Left ventricle myocardium inferior (tissue), 1 donor: ENCODE results near the gene UBE2Q1. TPM values are rescaled to one million over a fixed set of nuclear protein-coding genes. Genes with fewer than 3 reads are reported as not detected.
A peak's percentile ranks its signal among the peaks of the same experiment; 100 is the strongest.

Source experiments
- DNase-seq: peaks from one replicate; pipeline ENCODE4 v3.0.0-alpha.2; 2020
- H3K27ac ChIP-seq: fragments of 200-600 bp; replicated peaks from 2 replicates; pipeline ENCODE4 v1.8.0; 2021
- H3K27me3 ChIP-seq: fragments of 200-600 bp; 2 replicates; pipeline ENCODE4 v1.8.0; 2021; ENCODE audit warnings: low read depth
- H3K36me3 ChIP-seq: fragments of 200-600 bp; 2 replicates; pipeline ENCODE4 v1.8.0; 2021
- H3K4me1 ChIP-seq: fragments of 200-600 bp; 2 replicates; pipeline ENCODE4 v1.8.0; 2021
- H3K4me3 ChIP-seq: fragments of 200-600 bp; 2 replicates; pipeline ENCODE4 v1.8.0; 2021; ENCODE audit warnings: mild to moderate bottlenecking, moderate library complexity
- H3K9me3 ChIP-seq: fragments of 200-600 bp; replicated peaks from 2 replicates; pipeline ENCODE4 v1.8.0; 2021
- intact Hi-C: fragments of 100-400 bp; cut with micrococcal nuclease; formaldehyde crosslinking; loops from one replicate; pipeline ENCODE4 v1.11.0; 2022
- long read RNA-seq: library from polyadenylated mRNA; unstranded; transcript quantifications from one replicate; pipeline ENCODE4 v2.0.0, GENCODE V29; 2021
- total RNA-seq: library from RNA; stranded (reverse); fragmentation: NEBNext Ultra II Directional; extraction: Animal tissue kit (Norgen Biotek cat#: 25700); gene quantifications from one replicate; pipeline ENCODE4 v1.2.1, GENCODE V29; 2021
- TF ChIP-seq, protein P1 (sequence below): fragments of 200-600 bp; IDR thresholded peaks from 2 replicates; pipeline ENCODE4 v1.8.0; 2021; ENCODE audit warnings: antibody characterized with exemption, mild to moderate bottlenecking, borderline replicate concordance
- donor health status: DM: no; HTN: yes; CAD: no; lungs with severe emphysema.

The UBE2Q1 gene
- total RNA-seq = 57.0 TPM
- long read RNA-seq, transcript UBE2Q1-201 (13 exons, 3,210 nt) = major isoform, 28 of 33 reads
- long read RNA-seq, partial matches to known transcripts = 2 of 33 reads
- long read RNA-seq, other reads (novel, unspliced or antisense) = 3 of 33 reads

DNA sequence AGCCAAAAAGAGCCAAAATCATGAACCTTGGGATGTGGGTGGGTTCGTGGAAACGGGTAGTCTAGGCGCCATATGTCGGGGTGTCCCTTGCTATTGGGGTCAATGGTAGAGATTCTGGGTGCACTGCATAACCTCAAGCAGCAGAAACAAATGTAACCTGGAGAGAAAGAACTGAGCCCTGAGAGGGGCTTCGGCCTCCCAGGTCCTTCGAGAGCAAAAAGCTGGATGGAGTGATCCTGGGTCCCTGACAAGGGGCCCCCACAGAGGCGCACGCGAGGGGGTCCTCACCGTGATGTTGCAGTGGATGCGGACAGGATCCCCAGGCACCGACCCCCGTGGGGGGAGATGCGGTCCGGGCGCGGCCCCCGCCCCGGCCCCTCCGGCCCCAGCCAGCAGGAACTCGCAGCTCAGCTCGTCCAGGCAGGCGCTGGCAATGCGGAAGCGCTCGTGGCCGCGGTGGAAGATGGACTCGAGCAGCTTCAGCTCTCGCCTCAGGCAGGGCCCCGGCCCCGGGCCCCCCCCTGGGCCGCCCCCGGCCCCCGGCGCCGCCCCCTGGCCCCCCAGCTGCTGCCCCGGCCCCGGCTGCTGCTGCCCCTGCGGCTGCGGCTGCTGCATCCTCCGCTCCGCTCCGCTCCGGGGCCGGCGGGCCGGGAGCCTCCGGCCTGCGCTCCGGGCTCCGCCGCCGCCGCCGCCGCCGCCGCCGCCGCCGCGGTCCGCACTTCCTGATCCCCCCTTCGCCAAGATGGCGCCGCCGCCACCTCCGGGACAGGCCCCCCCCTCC lies at the start of gene UBE2Q1:
Gene UBE2Q1 (minus strand): TSS at position 724 of the 781 bp plus-strand sequence. CDS start 109 bp downstream, at position 615.
- peaks cover 52% of the 10 kb centered on the region for H3K4me1 ChIP-seq
- no peaks in the 10 kb centered on the region for H3K9me3 ChIP-seq
- DNase-seq = peak; percentile 66
- H3K36me3 ChIP-seq = peaks cover 27% of the 10 kb centered on the region
- TF ChIP-seq, protein P1, sequence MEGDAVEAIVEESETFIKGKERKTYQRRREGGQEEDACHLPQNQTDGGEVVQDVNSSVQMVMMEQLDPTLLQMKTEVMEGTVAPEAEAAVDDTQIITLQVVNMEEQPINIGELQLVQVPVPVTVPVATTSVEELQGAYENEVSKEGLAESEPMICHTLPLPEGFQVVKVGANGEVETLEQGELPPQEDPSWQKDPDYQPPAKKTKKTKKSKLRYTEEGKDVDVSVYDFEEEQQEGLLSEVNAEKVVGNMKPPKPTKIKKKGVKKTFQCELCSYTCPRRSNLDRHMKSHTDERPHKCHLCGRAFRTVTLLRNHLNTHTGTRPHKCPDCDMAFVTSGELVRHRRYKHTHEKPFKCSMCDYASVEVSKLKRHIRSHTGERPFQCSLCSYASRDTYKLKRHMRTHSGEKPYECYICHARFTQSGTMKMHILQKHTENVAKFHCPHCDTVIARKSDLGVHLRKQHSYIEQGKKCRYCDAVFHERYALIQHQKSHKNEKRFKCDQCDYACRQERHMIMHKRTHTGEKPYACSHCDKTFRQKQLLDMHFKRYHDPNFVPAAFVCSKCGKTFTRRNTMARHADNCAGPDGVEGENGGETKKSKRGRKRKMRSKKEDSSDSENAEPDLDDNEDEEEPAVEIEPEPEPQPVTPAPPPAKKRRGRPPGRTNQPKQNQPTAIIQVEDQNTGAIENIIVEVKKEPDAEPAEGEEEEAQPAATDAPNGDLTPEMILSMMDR = no peak
- peak within 1 kb of the TSS; percentile 98 for H3K4me3 ChIP-seq
- no peaks in the 10 kb centered on the region for H3K27me3 ChIP-seq
- peak within 1 kb of the TSS; percentile 96 for H3K27ac ChIP-seq
- intact Hi-C loops = no loop called here

DNA sequence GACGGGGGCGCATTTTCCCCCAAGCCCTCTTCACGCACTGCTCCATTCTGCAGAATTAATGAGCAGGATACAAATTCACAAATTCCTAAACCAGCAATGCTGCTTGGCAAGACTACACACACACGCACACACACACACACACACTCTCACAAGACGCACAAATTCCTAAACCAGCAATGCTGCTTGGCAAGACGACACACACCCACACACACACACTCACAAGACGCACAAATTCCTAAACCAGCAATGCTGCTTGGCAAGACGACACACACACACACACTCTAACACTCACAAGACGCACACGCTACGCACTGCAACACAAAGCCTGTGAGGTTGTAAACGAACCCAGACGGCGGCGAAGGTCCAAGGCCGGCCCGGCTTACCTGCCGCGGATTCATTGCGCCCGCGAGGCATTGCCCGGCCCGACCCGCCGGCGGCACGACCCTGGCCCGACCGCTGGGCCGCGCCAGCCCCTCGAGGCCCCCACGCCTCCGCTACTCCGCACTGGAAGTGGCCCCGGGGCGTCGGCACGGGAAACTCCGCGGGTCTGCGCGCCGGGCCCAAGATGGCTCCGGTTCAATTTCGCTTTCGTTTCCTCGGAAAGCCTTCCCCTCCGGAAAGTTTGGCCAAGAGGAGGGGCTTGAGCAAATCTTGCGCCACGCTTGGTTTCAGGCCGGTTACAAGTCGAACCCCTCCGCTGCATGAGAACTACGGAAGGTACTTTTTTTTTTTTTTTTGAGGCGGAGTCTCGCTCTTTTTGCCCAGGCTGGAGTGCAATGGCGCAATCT lies 49.3 kb upstream of the UBE2Q1 start, which contains the start of gene ADAR:
Gene ADAR (minus strand): TSS at position 578 of the 788 bp plus-strand sequence. CDS start 180 bp downstream, at position 398.
- Histone ChIP-seq H3K27me3 (no peaks in the 10 kb centered on the region), H3K4me1 (peaks cover 74% of the 10 kb centered on the region), H3K9me3 (no peaks in the 10 kb centered on the region), H3K4me3 (peak within 1 kb of the TSS; percentile 74), H3K36me3 (no peaks in the 10 kb centered on the region), H3K27ac (peak within 1 kb of the TSS; percentile 91)
- DNase-seq = peak; percentile 90
- TF ChIP-seq, protein P1 = no peak
- intact Hi-C loops = no loop called here

DNA sequence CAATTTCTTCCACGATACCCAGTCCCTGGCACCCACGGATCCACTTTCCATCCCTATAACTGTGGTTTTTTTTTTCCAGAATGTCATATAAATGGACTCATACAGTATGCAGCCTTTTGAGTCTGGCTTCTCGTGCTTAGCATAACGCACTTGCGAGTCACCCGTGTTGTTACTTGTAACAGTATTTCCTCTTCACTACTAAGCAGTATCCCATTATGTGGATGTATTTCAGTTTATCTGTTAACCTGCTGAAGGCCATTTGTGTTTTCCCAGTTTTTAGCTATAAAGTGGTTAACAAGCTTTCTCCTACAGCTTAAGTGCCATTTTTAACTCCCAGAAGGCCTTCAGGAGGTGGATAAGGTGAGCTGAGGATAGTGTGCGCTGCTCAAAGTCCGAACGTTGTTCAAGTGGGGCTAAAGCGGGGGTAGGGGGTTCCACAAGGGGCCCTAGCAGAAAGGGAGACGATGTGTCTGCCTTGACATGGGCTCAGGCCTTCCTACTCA lies 48.7 kb upstream of the UBE2Q1 start:
- Histone ChIP-seq H3K4me1 (peaks cover 81% of the 10 kb centered on the region), H3K27me3 (no peaks in the 10 kb centered on the region), H3K36me3 (peaks cover 1% of the 10 kb centered on the region), H3K4me3 (peak overlapping the region; percentile 74), H3K27ac (peak overlapping the region; percentile 91), H3K9me3 (no peaks in the 10 kb centered on the region)
- TF ChIP-seq, protein P1 = no peak
- intact Hi-C loops = no loop called here
- no peak for DNase-seq

DNA sequence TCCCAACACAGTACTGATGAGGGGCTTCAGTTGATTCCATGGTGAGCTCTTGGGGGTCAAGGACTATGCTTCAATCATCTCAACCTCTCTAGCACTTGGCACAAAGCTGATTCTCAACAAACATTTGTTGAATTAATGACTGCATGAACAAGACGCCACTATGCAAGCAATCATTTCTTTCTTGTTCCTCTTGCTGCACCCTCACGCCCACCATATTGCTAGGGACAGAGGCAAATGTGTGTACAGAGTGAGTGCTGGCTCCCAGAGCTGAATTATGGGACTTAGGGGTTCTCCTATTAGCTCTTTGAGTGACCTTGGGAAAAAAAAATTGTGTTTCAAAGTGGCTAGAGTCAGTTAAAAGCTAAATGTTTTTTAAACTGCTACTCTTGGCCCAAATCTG lies 47.1 kb upstream of the UBE2Q1 start:
- DNase-seq = no peak
- Histone ChIP-seq H3K4me3 (no peak overlapping the region), H3K4me1 (peaks cover 82% of the 10 kb centered on the region), H3K27me3 (no peaks in the 10 kb centered on the region), H3K9me3 (no peaks in the 10 kb centered on the region), H3K27ac (no peak overlapping the region), H3K36me3 (peaks cover 17% of the 10 kb centered on the region)
- TF ChIP-seq, protein P1 = no peak
- intact Hi-C loops = no loop called here

DNA sequence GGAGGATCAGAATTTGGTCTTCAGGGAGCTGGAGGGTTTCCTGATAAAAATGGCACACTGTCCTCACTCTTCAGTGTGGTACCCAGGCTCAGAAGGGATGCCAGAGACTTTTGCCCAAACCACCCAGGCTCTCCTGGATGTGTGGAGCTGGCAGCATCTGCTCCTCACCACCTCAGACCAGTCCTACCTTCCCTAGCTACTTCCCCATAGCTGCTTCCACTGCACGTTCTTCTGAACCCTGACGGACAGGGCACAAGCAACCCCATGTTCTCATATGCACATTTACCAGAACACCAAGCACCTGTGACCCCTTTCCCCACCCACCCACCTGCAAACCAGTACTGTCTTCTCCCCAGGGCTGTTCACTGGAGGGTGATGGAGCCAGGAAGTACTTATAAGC lies 44.9 kb upstream of the UBE2Q1 start:
- TF ChIP-seq, protein P1 = no peak
- H3K4me3 ChIP-seq = no peak overlapping the region
- H3K27ac ChIP-seq = no peak overlapping the region
- intact Hi-C loops = no loop called here
- H3K27me3 ChIP-seq = no peaks in the 10 kb centered on the region
- peaks cover 37% of the 10 kb centered on the region for H3K36me3 ChIP-seq
- H3K4me1 ChIP-seq = peaks cover 89% of the 10 kb centered on the region
- DNase-seq = no peak
- H3K9me3 ChIP-seq = no peaks in the 10 kb centered on the region
